Measurements from ENCODE around the gene TRPC4AP.

Gene TRPC4AP

GRCh38 chr20:34983995-34984735, 108.4 kb downstream of the TRPC4AP start:
- Histone ChIP-seq H3K27ac (no peak overlapping the region), H3K9ac (no peak overlapping the region)

DNA sequence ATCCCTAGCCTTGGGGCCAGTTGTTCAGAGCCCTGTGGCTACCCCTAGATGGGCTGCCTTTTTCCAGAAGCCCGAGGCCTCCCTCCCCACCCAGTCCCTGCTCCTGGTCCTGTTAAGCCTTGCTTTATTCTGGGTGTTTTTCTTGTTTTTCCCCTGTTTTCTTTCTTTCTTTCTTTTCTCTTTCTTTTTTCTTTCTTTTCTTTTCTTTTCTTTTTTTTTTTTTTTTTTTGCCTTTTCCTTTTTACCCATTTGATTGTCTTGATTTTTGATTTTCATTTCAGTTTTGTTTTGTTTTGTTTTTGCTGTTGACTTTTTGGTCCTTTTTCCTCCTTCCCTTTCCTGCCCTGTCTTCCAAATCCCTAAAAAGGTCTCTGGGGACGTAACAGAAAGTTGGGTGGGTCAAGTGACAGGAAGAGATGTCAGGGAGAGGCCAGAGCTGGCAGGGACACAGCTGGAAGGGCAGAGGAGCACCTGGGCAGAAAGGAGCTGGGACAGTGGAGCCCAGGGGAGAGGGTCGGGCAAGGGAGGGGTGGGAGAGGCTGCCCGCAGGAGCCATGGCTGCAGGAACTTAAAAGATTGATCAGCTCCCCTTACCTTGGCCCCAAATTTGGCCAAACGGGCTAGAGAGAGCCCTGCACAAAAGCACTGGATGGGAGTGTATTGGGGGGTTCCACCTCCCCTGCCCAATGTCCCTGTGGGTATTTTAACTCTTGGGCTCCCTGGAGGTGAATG, 109.4 kb downstream of the TRPC4AP start:
- Histone ChIP-seq H3K4me2 (peak overlapping the region; percentile 56), H4K20me1 (no peaks in the 10 kb centered on the region), H3K9ac (no peak overlapping the region), H3K36me3 (no peaks in the 10 kb centered on the region), H3K4me1 (peaks cover 18% of the 10 kb centered on the region), H3K27ac (peak overlapping the region; percentile 38; the same call in 1 of the 2 replicates), H3K27me3 (no peaks in the 10 kb centered on the region), H3K9me3 (no peaks in the 10 kb centered on the region), H3K4me3 (no peak overlapping the region)
- TF ChIP-seq Cebpa-rat (IDR thresholded peaks at IDR 0.05): no peak

More at GRCh38 chr20:34983995-34984735, 108.4 kb downstream of the TRPC4AP start:
- no peaks in the 10 kb centered on the region for H3K27me3 ChIP-seq
- H4K20me1 ChIP-seq: no peaks in the 10 kb centered on the region
- no peaks in the 10 kb centered on the region for H3K9me3 ChIP-seq
- no peak for TF ChIP-seq Cebpa-rat (IDR thresholded peaks at IDR 0.05)
- H3K36me3 ChIP-seq: no peaks in the 10 kb centered on the region
- H3K4me2 ChIP-seq: peak overlapping the region; percentile 56; the same call in 1 of the 2 replicates
- H3K4me1 ChIP-seq: peaks cover 14% of the 10 kb centered on the region
- H3K4me3 ChIP-seq: no peak overlapping the region

GRCh38 chr20:34982270-34983088, 110.1 kb downstream of the TRPC4AP start:
- H4K20me1 ChIP-seq: no peaks in the 10 kb centered on the region
- H3K4me1 ChIP-seq: peaks cover 26% of the 10 kb centered on the region
- no peak overlapping the region for H3K27ac ChIP-seq
- TF ChIP-seq Cebpa-rat (IDR thresholded peaks at IDR 0.05): no peak
- H3K27me3 ChIP-seq: no peaks in the 10 kb centered on the region
- H3K9me3 ChIP-seq: no peaks in the 10 kb centered on the region
- no peak overlapping the region for H3K9ac ChIP-seq
- no peak overlapping the region for H3K4me3 ChIP-seq
- no peak overlapping the region for H3K4me2 ChIP-seq
- H3K36me3 ChIP-seq: no peaks in the 10 kb centered on the region

- H3K36me3 ChIP-seq: no peaks in the 10 kb centered on the region
- H3K9ac ChIP-seq: no peak overlapping the region
- H3K27me3 ChIP-seq: no peaks in the 10 kb centered on the region
- H3K4me2 ChIP-seq: no peak overlapping the region
- no peak overlapping the region for H3K27ac ChIP-seq
- H3K4me3 ChIP-seq: no peak overlapping the region
- no peak for TF ChIP-seq Cebpa-rat (IDR thresholded peaks at IDR 0.05)
- H4K20me1 ChIP-seq: no peaks in the 10 kb centered on the region
- peaks cover 33% of the 10 kb centered on the region for H3K4me1 ChIP-seq
- no peaks in the 10 kb centered on the region for H3K9me3 ChIP-seq
Observed at GRCh38 chr20:34980543-34981233, 111.9 kb downstream of the TRPC4AP start.

DNA sequence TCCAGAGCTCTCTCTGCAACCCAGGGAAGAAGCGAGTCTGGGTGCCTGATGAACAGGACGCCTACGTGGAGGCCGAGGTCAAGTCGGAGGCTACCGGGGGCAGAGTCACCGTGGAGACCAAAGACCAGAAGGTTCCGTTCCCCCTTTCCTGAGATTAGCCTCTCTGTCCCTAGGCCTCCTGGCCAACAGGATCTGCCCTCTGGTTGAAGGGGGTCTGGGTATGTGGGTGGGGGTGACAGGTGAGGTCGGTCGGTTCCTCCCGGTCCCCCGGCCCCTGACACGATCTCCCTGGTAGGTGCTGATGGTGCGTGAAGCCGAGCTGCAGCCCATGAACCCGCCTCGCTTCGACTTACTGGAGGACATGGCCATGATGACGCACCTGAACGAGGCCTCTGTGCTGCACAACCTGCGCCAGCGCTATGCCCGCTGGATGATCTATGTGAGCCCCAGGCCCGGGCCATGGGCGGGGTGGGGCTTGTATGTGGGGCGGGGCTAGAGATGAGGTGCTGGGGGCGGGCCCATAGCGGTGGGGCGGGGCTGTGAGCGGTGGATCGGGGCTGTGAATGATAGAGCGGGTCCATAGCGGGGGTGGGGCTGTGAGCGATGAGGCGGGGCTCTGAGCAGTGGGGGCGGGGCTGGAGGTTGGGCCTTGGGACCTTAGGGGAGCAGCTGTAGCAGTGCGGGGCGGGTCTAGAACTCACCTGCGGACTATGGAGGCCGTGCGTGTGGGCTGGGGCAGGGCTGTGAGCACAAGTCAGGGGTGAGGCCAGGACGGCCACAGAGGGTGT, 113.0 kb downstream of the TRPC4AP start:
- no peaks in the 10 kb centered on the region for H3K27me3 ChIP-seq
- H3K36me3 ChIP-seq: no peaks in the 10 kb centered on the region
- H3K4me1 ChIP-seq: peaks cover 33% of the 10 kb centered on the region
- H4K20me1 ChIP-seq: no peaks in the 10 kb centered on the region
- H3K4me2 ChIP-seq: no peak overlapping the region
- no peak overlapping the region for H3K9ac ChIP-seq
- H3K4me3 ChIP-seq: no peak overlapping the region
- TF ChIP-seq Cebpa-rat (IDR thresholded peaks at IDR 0.05): no peak
- H3K9me3 ChIP-seq: no peaks in the 10 kb centered on the region
- H3K27ac ChIP-seq: no peak overlapping the region

GRCh38 chr20:34978092-34978744, 114.4 kb downstream of the TRPC4AP start:
- Histone ChIP-seq H3K4me1 (peaks cover 23% of the 10 kb centered on the region), H3K27me3 (no peaks in the 10 kb centered on the region), H3K27ac (no peak overlapping the region), H3K9ac (no peak overlapping the region), H3K36me3 (no peaks in the 10 kb centered on the region), H3K4me2 (peak overlapping the region; percentile 57), H3K4me3 (no peak overlapping the region), H4K20me1 (no peaks in the 10 kb centered on the region), H3K9me3 (no peaks in the 10 kb centered on the region)
- TF ChIP-seq Cebpa-rat (IDR thresholded peaks at IDR 0.05): no peak

- Histone ChIP-seq H3K36me3 (no peaks in the 10 kb centered on the region), H3K9ac (no peak overlapping the region)
- TF ChIP-seq Cebpa-rat (IDR thresholded peaks at IDR 0.05): no peak
Observed at GRCh38 chr20:34977365-34978091, 115.1 kb downstream of the TRPC4AP start.

GRCh38 chr20:34976286-34976685, 116.3 kb downstream of the TRPC4AP start:
- Histone ChIP-seq H3K27ac (no peak overlapping the region), H3K36me3 (no peaks in the 10 kb centered on the region), H3K9me3 (no peaks in the 10 kb centered on the region), H3K4me2 (no peak overlapping the region), H4K20me1 (no peaks in the 10 kb centered on the region), H3K4me3 (no peak overlapping the region), H3K9ac (no peak overlapping the region), H3K27me3 (no peaks in the 10 kb centered on the region), H3K4me1 (peaks cover 19% of the 10 kb centered on the region)
- TF ChIP-seq Cebpa-rat (IDR thresholded peaks at IDR 0.05): no peak

More at GRCh38 chr20:34977365-34978091, 115.1 kb downstream of the TRPC4AP start:
- Histone ChIP-seq H3K27me3 (no peaks in the 10 kb centered on the region), H4K20me1 (no peaks in the 10 kb centered on the region), H3K9me3 (no peaks in the 10 kb centered on the region), H3K4me2 (peak overlapping the region; percentile 57), H3K27ac (no peak overlapping the region), H3K4me1 (peaks cover 19% of the 10 kb centered on the region), H3K4me3 (no peak overlapping the region)

All from BLaER1 (cell line).